Small intestine (tissue), 7 donors: Measurements from ENCODE around the gene BLOC1S5. TPM values are rescaled to one million over a fixed set of nuclear protein-coding genes. Genes with fewer than 3 reads are reported as not detected.

Source experiments
- DNase-seq, 2 donors: peaks; one replicate each; pipeline versions ENCODE4 v3.0.0 to v3.0.0-alpha.2; 2013
- FAIRE-seq: peaks from 2 replicates; lab custom pipeline; 2012; peaks lifted over from hg19 to GRCh38; lab: Jason Lieb, UNC
- H3K27ac ChIP-seq, 3 donors: one replicate each; pipeline ENCODE4 v1.5.1; 2013; ENCODE audit warnings: low read length in 2 of 3, mild to moderate bottlenecking in 2 of 3, control low read depth in 1 of 3, inconsistent platforms in 1 of 3, low read depth in 1 of 3, moderate library complexity in 1 of 3
- H3K27me3 ChIP-seq, 3 donors: one replicate each; pipeline ENCODE4 v1.6.1; 2013; ENCODE audit warnings: low read length in 3 of 3, inconsistent platforms in 1 of 3; ENCODE audit not compliant: control insufficient read depth in 3 of 3, insufficient read depth in 3 of 3
- H3K36me3 ChIP-seq, 3 donors: one replicate each; pipeline ENCODE4 v1.6.1; 2013; ENCODE audit warnings: low read length in 3 of 3, inconsistent platforms in 1 of 3, low read depth in 1 of 3, mild to moderate bottlenecking in 1 of 3, moderate library complexity in 1 of 3; ENCODE audit not compliant: control insufficient read depth in 3 of 3, insufficient read depth in 2 of 3
- H3K4me1 ChIP-seq, 3 donors: one replicate each; pipeline ENCODE4 v1.6.1; 2013; ENCODE audit warnings: low read length in 2 of 3, inconsistent platforms in 1 of 3, low read depth in 1 of 3, mild to moderate bottlenecking in 1 of 3, moderate library complexity in 1 of 3; ENCODE audit not compliant: control insufficient read depth in 3 of 3, insufficient read depth in 2 of 3
- H3K4me3 ChIP-seq, 3 donors: one replicate each; pipeline ENCODE4 v1.5.1; 2013; ENCODE audit warnings: low read length in 3 of 3, control low read depth in 1 of 3, inconsistent platforms in 1 of 3, low read depth in 1 of 3, mild to moderate bottlenecking in 1 of 3, moderate library complexity in 1 of 3
- H3K9me3 ChIP-seq, 2 donors: one replicate each; pipeline ENCODE4 v1.6.1; 2013; ENCODE audit warnings: low read depth in 1 of 2, low read length in 1 of 2; ENCODE audit not compliant: control insufficient read depth in 2 of 2, insufficient read depth in 1 of 2
- WGBS, 3 donors: extraction: QIAGEN DNeasy Blood & Tissue Kit; methylation state at CpG; one replicate each; pipeline ENCODE4 v1.1.7; 2013; 5-methylcytosine and 5-hydroxymethylcytosine counted together
- polyA plus RNA-seq, 4 donors: library from polyadenylated mRNA; stranded (reverse) in 3 of 4; unstranded in 1 of 4; fragments of 200-250 nt in 3 of 4; fragments of 120-200 nt in 1 of 4; gene quantifications; one replicate each; pipeline versions ENCODE4 v1.2.1 to v1.2.3, GENCODE V29; 2013
- donor health status: healthy with polysubstance abuse.
- donor health status: control.
- donor health status: control.
- donor health status: Bipolar disorder and iron deficiency.
- donor health status: healthy.

BLOC1S5 gene
- polyA plus RNA-seq, 4 donors, result 3.2 to 14.2 (median 8.5) TPM

GRCh38 chr6:7975764-7976146 lies 88.4 kb downstream of the BLOC1S5 start:
- no peaks in the 10 kb centered on the region for H3K27me3 ChIP-seq
- DNase-seq, result peak; percentile 22 to 40
- H3K9me3 ChIP-seq, result peaks cover 0 to 3% of the 10 kb centered on the region in 2 donors
- WGBS, 3 donors, result 13 to 28% (median 17%) methylated on average over 8 of the region's 8 CpGs
- H3K27ac ChIP-seq, result peak overlapping the region in 2 of 3 donors; percentile 46 to 80
- no peak overlapping the region for H3K4me3 ChIP-seq
- no peak for FAIRE-seq
- H3K4me1 ChIP-seq, result peaks cover 2 to 15% (median 6%) of the 10 kb centered on the region in 3 donors
- H3K36me3 ChIP-seq, result no peaks in the 10 kb centered on the region

GRCh38 chr6:7974938-7975763 lies 89.0 kb downstream of the BLOC1S5 start:
- FAIRE-seq, result no peak

GRCh38 chr6:7974565-7974937 lies 89.6 kb downstream of the BLOC1S5 start:
- H3K4me1 ChIP-seq, result peaks cover 2 to 15% (median 6%) of the 10 kb centered on the region in 3 donors
- WGBS, 3 donors, result 25 to 45% (median 38%) methylated on average over 5 of the region's 5 CpGs
- H3K4me3 ChIP-seq, result no peak overlapping the region
- no peaks in the 10 kb centered on the region for H3K36me3 ChIP-seq
- DNase-seq (no peak), FAIRE-seq (no peak)
- H3K27ac ChIP-seq, result peak overlapping the region; percentile 4 to 46 (median 41)
- peaks cover 0 to 6% of the 10 kb centered on the region in 2 donors for H3K9me3 ChIP-seq
- no peaks in the 10 kb centered on the region for H3K27me3 ChIP-seq

More at GRCh38 chr6:7974938-7975763, 89.0 kb downstream of the BLOC1S5 start:
- Histone ChIP-seq H3K9me3 (peaks cover 0 to 2% of the 10 kb centered on the region in 2 donors), H3K36me3 (no peaks in the 10 kb centered on the region), H3K4me1 (peaks cover 2 to 15% (median 6%) of the 10 kb centered on the region in 3 donors), H3K27ac (peak overlapping the region; percentile 20 to 80 (median 46)), H3K4me3 (peak overlapping the region in 1 of 3 donors; percentile 5), H3K27me3 (no peaks in the 10 kb centered on the region)
- peak; percentile 94 to 99 for DNase-seq
- 6 to 14% (median 12%) methylated on average over 18 of the region's 18 CpGs for WGBS, 3 donors

GRCh38 chr6:7973584-7973983 lies 90.6 kb downstream of the BLOC1S5 start:
- FAIRE-seq, result no peak
- H3K4me1 ChIP-seq, result peaks cover 2 to 15% (median 6%) of the 10 kb centered on the region in 3 donors
- H3K27me3 ChIP-seq, result no peaks in the 10 kb centered on the region
- 71 to 88% (median 82%) methylated on average over 2 of the region's 2 CpGs for WGBS, 3 donors
- peaks cover 0 to 6% of the 10 kb centered on the region in 2 donors for H3K9me3 ChIP-seq
- no peak overlapping the region for H3K4me3 ChIP-seq
- DNase-seq, result no peak
- no peaks in the 10 kb centered on the region for H3K36me3 ChIP-seq
- no peak overlapping the region for H3K27ac ChIP-seq

- Histone ChIP-seq H3K4me1 (peaks cover 2 to 15% (median 6%) of the 10 kb centered on the region in 3 donors), H3K4me3 (no peak overlapping the region), H3K9me3 (peaks cover 0 to 6% of the 10 kb centered on the region in 2 donors), H3K27me3 (no peaks in the 10 kb centered on the region), H3K36me3 (no peaks in the 10 kb centered on the region), H3K27ac (no peak overlapping the region)
- 97% methylated on average over 2 of the region's 2 CpGs for WGBS, 3 donors
- DNase-seq, result no peak
- FAIRE-seq, result no peak
Measured at GRCh38 chr6:7971499-7971898, 92.7 kb downstream of the BLOC1S5 start.

GRCh38 chr6:7970616-7971015 lies 93.6 kb downstream of the BLOC1S5 start:
- Histone ChIP-seq H3K4me3 (no peak overlapping the region), H3K36me3 (no peaks in the 10 kb centered on the region), H3K27ac (no peak overlapping the region), H3K27me3 (no peaks in the 10 kb centered on the region), H3K9me3 (peaks cover 0 to 6% of the 10 kb centered on the region in 2 donors), H3K4me1 (peaks cover 0 to 12% (median 3%) of the 10 kb centered on the region in 3 donors)
- WGBS, 3 donors, result 81 to 97% (median 97%) methylated on average over 3 of the region's 3 CpGs
- FAIRE-seq (no peak), DNase-seq (no peak)

Other genes with a start within 250 kb of the BLOC1S5 start
- gene TXNDC5, start 153.6 kb downstream of the BLOC1S5 start, polyA plus RNA-seq, result 10 to 100 TPM; 19.5 to 99.8 (median 85.3) TPM
- gene EEF1E1, start 38.2 kb upstream of the BLOC1S5 start, polyA plus RNA-seq, result 10 to 100 TPM; 14.3 to 36.3 (median 20.4) TPM